ENCODE measurements around the gene CD2BP2.

- TF ChIP-seq, protein P1, sequence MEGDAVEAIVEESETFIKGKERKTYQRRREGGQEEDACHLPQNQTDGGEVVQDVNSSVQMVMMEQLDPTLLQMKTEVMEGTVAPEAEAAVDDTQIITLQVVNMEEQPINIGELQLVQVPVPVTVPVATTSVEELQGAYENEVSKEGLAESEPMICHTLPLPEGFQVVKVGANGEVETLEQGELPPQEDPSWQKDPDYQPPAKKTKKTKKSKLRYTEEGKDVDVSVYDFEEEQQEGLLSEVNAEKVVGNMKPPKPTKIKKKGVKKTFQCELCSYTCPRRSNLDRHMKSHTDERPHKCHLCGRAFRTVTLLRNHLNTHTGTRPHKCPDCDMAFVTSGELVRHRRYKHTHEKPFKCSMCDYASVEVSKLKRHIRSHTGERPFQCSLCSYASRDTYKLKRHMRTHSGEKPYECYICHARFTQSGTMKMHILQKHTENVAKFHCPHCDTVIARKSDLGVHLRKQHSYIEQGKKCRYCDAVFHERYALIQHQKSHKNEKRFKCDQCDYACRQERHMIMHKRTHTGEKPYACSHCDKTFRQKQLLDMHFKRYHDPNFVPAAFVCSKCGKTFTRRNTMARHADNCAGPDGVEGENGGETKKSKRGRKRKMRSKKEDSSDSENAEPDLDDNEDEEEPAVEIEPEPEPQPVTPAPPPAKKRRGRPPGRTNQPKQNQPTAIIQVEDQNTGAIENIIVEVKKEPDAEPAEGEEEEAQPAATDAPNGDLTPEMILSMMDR (IDR thresholded peaks at IDR 0.05; ENCODE audit: insufficient read depth, low read depth, low read length) = no peak
- TF ChIP-seq EZH2 (IDR thresholded peaks at IDR 0.05; ENCODE audit: insufficient read depth, low read length) = no peak
These were observed 7.0 kb downstream of the CD2BP2 start for GRCh38 chr16:30348113-30348512.
